Ishikawa (cell line): ENCODE data around the gene WDHD1.

Experiments used
- CREB1 ChIP-seq: IDR thresholded peaks from 2 replicates; pipeline ENCODE4 v1.6.1; 2012; ENCODE audit warnings: low read depth
- EGR1 ChIP-seq: IDR thresholded peaks from 2 replicates; pipeline ENCODE4 v1.6.1; 2012
- EP300 ChIP-seq: IDR thresholded peaks from 2 replicates; pipeline ENCODE4 v1.6.1; 2012; ENCODE audit warnings: borderline replicate concordance
- FOXM1 ChIP-seq: IDR thresholded peaks from 2 replicates; pipeline ENCODE4 v1.6.1; 2012; ENCODE audit warnings: low read depth, borderline replicate concordance
- NFIC ChIP-seq: IDR thresholded peaks from 2 replicates; pipeline ENCODE4 v1.6.1; 2012
- RAD21 ChIP-seq: IDR thresholded peaks from 2 replicates; pipeline ENCODE4 v1.6.1; 2012; ENCODE audit warnings: low read depth
- TCF12 ChIP-seq: IDR thresholded peaks from 2 replicates; pipeline ENCODE4 v1.6.1; 2012; ENCODE audit warnings: low read depth
- YY1 ChIP-seq: IDR thresholded peaks from 2 replicates; pipeline ENCODE4 v1.6.1; 2012; ENCODE audit warnings: low read depth
- ZBTB7A ChIP-seq: IDR thresholded peaks from 2 replicates; pipeline ENCODE4 v1.6.1; 2012; ENCODE audit warnings: low read depth
- TF ChIP-seq, protein P1 (sequence below): IDR thresholded peaks from 2 replicates; pipeline ENCODE4 v1.6.1; 2012
- TF ChIP-seq, protein P2 (sequence below): IDR thresholded peaks from 2 replicates; pipeline ENCODE4 v1.6.1; 2012; ENCODE audit warnings: low read depth, mild to moderate bottlenecking

DNA sequence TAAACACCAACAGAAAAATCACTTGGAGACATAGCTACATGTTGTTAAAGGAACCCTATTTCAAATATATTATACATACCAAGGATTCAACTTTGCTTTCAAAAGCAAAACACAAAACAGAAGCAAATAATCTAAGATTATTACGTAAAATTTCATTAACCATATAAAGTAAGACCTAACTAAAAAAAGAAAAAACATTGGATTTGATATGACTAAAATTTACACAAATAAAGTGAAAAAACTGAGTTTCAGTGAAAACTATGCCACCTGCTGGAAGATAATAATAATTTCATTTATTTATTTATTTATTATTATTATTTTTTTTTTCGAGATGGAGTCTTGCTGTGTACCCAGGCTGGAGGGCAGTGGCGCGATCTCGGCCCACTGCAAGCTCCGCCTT, 45.2 kb downstream of the WDHD1 start:
- TF ChIP-seq TCF12, result no peak
- no peak for TF ChIP-seq ZBTB7A
- no peak for TF ChIP-seq YY1
- TF ChIP-seq EGR1, result no peak
- TF ChIP-seq, protein P1, sequence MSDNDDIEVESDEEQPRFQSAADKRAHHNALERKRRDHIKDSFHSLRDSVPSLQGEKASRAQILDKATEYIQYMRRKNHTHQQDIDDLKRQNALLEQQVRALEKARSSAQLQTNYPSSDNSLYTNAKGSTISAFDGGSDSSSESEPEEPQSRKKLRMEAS, result no peak
- TF ChIP-seq RAD21, result no peak
- TF ChIP-seq FOXM1, result no peak
- no peak for TF ChIP-seq EP300
- no peak for TF ChIP-seq NFIC
- TF ChIP-seq, protein P2, sequence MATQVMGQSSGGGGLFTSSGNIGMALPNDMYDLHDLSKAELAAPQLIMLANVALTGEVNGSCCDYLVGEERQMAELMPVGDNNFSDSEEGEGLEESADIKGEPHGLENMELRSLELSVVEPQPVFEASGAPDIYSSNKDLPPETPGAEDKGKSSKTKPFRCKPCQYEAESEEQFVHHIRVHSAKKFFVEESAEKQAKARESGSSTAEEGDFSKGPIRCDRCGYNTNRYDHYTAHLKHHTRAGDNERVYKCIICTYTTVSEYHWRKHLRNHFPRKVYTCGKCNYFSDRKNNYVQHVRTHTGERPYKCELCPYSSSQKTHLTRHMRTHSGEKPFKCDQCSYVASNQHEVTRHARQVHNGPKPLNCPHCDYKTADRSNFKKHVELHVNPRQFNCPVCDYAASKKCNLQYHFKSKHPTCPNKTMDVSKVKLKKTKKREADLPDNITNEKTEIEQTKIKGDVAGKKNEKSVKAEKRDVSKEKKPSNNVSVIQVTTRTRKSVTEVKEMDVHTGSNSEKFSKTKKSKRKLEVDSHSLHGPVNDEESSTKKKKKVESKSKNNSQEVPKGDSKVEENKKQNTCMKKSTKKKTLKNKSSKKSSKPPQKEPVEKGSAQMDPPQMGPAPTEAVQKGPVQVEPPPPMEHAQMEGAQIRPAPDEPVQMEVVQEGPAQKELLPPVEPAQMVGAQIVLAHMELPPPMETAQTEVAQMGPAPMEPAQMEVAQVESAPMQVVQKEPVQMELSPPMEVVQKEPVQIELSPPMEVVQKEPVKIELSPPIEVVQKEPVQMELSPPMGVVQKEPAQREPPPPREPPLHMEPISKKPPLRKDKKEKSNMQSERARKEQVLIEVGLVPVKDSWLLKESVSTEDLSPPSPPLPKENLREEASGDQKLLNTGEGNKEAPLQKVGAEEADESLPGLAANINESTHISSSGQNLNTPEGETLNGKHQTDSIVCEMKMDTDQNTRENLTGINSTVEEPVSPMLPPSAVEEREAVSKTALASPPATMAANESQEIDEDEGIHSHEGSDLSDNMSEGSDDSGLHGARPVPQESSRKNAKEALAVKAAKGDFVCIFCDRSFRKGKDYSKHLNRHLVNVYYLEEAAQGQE, result no peak
- TF ChIP-seq CREB1, result no peak
